ENCODE measurements around the gene CYP3A4.

DNA sequence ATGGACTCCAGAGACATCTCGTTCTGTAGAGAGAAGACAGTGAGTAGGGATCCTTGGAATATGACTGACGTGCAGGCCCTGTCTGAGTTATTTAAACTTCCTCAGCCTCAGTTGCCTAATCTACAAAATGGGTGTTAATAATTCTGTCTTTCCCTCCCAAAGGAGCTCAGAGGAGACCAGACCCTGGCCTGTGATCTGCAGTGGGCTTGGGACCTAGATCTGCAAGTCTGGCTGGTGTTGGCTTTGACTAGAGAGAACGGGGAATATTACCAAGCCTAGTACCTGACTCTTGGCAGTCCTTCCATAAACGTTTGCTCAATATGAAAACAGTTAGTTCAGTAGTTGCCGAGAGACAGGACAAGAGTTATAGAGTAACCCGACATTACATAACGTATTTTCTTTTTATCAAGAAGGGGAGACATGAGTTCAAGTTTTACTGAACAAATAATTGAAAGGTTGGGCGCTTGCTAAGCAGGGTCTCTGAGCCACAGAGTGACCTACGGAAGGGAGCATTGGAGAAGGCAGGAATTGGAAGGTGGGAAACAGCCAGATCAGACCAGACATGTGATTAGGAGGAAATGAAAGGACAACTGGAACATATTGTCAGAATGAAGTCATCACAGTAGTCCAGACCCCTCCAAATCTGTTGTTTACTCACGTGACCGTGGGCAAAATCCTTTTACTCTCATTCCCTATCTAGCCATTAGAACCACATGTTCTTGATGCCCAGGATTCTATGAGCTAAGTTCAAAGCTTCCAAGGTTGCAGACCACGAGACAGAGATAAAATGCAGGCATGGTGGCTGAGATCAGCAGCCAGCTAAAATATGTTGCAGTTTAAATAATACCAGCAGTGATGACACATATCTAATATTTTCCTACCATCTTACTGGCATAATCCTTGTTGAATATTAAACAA is 10.9 kb upstream of the CYP3A4 start:
- TF ChIP-seq, protein P1, sequence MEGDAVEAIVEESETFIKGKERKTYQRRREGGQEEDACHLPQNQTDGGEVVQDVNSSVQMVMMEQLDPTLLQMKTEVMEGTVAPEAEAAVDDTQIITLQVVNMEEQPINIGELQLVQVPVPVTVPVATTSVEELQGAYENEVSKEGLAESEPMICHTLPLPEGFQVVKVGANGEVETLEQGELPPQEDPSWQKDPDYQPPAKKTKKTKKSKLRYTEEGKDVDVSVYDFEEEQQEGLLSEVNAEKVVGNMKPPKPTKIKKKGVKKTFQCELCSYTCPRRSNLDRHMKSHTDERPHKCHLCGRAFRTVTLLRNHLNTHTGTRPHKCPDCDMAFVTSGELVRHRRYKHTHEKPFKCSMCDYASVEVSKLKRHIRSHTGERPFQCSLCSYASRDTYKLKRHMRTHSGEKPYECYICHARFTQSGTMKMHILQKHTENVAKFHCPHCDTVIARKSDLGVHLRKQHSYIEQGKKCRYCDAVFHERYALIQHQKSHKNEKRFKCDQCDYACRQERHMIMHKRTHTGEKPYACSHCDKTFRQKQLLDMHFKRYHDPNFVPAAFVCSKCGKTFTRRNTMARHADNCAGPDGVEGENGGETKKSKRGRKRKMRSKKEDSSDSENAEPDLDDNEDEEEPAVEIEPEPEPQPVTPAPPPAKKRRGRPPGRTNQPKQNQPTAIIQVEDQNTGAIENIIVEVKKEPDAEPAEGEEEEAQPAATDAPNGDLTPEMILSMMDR (IDR thresholded peaks at IDR 0.05; ENCODE audit: low read depth, low read length), result no peak
- TF ChIP-seq POLR2A (IDR thresholded peaks at IDR 0.05; ENCODE audit: extremely low read depth, insufficient read length), result no peak

Data from NB4 (cell line).